ENCODE measurements around the gene EPS15.

Gene EPS15

DNA sequence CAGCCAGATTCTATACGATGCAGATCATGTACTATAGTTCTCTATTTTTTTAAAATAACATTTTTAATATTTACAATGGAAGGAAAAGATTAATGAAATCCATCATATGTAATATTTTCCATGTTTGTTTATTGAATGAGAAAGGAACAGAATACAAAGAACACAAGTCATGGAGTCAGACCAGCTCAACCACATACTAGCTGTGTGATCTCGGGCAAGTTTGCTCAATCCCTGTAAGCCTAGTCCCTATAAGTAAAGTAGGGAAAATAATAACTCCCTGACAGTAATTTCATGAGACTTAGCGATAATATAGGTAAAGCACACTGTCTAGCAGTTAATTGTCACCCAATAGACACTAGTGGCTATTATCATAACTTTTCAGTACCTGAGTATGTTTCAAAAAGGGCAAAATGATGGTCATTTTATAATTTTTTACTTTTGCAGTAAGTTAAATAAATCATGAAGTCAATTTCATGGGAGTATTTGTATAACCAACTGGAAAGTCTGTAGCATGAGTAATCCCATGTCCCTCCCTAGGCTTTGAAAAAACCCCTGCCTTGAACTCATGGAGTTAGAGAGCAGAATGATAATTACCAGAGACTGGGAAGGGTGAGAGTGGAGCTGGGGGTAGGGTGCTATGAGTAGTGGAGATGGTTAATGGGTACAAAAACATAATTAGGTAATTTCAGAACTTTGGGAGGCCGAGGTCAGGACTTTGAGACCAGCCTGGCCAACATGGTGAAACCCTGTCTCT is 37.0 kb upstream of the EPS15 start:
- TF ChIP-seq, protein P1, sequence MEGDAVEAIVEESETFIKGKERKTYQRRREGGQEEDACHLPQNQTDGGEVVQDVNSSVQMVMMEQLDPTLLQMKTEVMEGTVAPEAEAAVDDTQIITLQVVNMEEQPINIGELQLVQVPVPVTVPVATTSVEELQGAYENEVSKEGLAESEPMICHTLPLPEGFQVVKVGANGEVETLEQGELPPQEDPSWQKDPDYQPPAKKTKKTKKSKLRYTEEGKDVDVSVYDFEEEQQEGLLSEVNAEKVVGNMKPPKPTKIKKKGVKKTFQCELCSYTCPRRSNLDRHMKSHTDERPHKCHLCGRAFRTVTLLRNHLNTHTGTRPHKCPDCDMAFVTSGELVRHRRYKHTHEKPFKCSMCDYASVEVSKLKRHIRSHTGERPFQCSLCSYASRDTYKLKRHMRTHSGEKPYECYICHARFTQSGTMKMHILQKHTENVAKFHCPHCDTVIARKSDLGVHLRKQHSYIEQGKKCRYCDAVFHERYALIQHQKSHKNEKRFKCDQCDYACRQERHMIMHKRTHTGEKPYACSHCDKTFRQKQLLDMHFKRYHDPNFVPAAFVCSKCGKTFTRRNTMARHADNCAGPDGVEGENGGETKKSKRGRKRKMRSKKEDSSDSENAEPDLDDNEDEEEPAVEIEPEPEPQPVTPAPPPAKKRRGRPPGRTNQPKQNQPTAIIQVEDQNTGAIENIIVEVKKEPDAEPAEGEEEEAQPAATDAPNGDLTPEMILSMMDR (conservative IDR thresholded peaks at IDR 0.05; ENCODE audit: low read depth, low read length), result no peak
- no peak for DNase-seq (ENCODE audit: low read depth)
- H3K4me3 ChIP-seq (ENCODE audit: low read length), result no peak overlapping the region

DNA sequence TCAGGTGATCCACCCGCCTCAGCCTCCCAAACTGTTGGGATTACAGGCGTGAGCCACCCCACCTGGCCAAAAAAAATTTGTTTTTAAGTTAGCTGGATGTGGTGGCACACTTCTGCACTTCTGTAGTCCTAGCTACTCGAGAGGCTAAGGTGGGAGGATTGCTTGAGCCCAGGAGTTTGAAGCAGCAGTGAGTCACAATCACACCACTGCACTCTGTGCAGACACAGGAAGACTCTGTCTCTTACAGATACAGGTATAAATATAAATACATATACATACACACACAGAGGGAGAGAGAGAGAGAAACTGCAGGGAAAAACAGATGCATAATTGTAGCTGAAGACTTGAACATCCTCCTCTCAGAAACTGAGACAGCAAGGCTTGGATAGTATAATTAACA is 34.8 kb upstream of the EPS15 start:
- TF ChIP-seq, protein P1 (conservative IDR thresholded peaks at IDR 0.05; ENCODE audit: low read depth, low read length), result no peak
- no peak for DNase-seq (ENCODE audit: low read depth)
- no peak overlapping the region for H3K4me3 ChIP-seq (ENCODE audit: low read length)

DNA sequence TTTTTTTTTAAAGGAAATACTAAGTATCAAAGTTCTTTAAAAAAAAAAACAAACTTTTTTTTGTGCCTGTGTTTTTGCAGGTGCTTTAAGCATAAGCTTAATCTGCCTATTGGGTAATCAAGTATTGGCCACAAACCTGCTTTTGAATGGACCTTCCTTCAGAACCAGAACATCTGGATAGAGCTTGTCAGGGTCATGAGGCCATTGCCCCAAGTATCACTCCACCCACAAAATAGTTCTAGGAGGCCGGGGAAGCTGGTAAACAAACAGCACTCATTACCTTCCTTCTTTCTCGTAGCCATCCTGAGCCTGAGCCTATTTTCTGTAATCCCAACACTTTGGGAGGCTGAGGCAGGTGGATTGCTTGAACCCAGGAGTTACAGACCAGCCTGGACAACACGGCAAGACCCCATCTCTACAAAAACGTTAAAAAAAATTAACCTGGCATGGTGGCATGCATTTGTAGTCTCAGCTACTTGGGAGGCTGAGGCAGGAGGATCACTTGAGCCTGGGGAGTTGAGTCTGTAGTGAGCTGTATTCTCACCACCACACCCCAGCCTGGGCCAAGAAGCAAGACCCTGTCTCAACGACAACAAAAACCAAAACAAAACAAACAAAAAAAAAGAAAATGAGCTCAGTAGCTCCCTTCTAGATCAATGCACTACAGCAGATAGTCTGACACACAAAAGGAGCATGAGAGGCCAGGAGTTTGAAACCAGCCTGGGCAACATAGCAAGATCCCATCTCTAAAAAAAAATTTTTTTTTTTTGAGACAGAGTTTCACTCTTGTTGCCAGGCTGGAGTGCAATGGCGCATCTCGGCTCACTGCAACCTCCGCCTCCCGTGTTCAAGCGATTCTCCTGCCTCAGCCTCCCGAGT is 34.1 kb upstream of the EPS15 start:
- no peak overlapping the region for H3K4me3 ChIP-seq (ENCODE audit: low read length)

DNA sequence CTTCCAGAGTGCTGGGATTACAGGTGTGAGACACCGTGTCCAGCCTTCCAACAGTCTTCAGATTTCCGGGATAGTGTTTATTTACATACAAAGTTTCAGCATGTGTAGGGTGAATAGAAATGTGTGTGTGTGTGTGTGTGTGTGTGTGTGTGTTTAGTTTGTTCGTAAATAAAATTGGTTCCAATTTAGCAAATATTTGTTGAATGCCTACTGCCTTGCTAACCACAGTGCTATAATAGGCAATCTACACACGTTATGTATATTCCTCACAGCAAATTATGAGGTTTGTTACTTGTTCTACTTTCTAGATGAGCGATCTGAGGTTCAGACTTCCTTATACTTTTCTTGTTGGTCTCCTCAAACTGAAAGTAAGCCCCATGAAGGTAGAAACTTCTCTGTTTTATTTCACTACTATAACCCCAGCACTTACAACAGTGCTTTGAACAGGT is 32.8 kb upstream of the EPS15 start:
- H3K4me3 ChIP-seq (ENCODE audit: low read length), result no peak overlapping the region
- TF ChIP-seq, protein P1 (conservative IDR thresholded peaks at IDR 0.05; ENCODE audit: low read depth, low read length), result no peak
- no peak for DNase-seq (ENCODE audit: low read depth)

More for the DNA sequence above, 34.1 kb upstream of the EPS15 start:
- DNase-seq (ENCODE audit: low read depth), result no peak
- TF ChIP-seq, protein P1 (conservative IDR thresholded peaks at IDR 0.05; ENCODE audit: low read depth, low read length), result no peak

DNA sequence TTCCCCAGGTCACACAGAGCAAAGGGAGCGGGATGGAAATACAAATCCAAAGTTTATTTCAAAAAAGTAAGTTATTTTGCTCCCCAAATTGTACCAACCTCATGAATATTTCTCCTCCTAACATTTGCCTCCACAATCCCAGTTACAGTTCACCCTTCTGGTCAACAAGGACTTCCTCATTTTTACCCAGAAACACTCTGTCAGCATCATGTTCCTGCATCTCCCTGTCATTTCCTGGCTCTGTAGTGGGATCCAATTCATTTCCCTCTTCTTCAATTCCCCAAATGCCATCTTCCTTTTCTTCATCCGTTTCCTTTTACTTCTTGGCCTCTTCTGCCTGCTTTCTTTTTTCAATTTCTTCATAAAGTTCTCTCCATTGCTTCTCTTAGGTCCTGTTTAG is 32.0 kb upstream of the EPS15 start:
- no peak for DNase-seq (ENCODE audit: low read depth)
- H3K4me3 ChIP-seq (ENCODE audit: low read length), result no peak overlapping the region

DNA sequence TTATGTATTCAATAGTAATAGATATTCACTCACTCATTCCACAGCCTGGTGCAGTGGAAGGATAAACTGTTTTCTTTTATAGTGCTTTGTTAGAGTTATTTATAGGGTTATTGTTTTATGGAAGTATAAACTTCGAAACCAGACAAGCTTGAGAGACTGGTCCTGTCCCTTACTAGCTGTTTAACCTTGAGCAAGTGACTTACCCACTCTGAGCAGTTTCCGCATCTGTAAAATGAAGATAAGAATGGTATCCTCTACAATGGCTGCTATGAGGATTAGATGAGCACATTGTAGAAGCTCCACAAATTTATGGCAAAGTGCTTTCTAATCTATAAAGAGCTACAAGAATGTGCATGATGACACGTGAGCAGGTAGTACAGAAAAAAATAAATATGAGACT is 30.8 kb upstream of the EPS15 start:
- DNase-seq (ENCODE audit: low read depth), result no peak
- TF ChIP-seq, protein P1 (conservative IDR thresholded peaks at IDR 0.05; ENCODE audit: low read depth, low read length), result no peak
- no peak overlapping the region for H3K4me3 ChIP-seq (ENCODE audit: low read length)

More for the DNA sequence above, 32.0 kb upstream of the EPS15 start:
- TF ChIP-seq, protein P1 (conservative IDR thresholded peaks at IDR 0.05; ENCODE audit: low read depth, low read length), result no peak

Data from retinal pigment epithelial cell (primary cell).